ENCODE measurements around the gene HESX1. TPM values are rescaled to one million over a fixed set of nuclear protein-coding genes. Genes with fewer than 3 reads are reported as not detected.

HESX1 gene
- total and polyA plus RNA-seq, 2 experiments from 2014 or later: 21.1 to 56.7 TPM

DNA sequence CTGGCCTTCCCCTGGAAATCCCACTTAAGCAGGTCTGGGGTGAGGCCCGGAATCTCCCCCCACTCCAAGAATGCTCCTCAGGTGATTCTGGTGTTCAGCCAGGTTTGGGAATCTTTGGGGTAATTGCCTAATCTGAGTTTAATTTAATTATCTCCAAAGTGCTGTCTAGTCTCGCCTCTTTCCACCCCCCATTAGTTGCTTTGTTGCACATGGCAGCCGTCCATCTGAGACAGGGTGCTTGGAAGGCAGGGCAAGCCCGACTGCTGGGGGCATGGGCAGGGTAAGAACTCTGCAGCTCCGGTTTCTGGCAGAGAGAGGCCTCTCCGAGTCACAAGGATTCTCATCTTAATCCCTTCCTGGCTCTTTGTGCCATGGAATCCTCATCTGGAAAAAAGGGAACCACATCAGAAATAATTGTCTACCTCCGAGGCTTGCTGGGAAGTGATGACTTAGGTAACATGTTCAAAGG lies 49.6 kb downstream of the HESX1 start (continued):
- TF ChIP-seq, protein P1, sequence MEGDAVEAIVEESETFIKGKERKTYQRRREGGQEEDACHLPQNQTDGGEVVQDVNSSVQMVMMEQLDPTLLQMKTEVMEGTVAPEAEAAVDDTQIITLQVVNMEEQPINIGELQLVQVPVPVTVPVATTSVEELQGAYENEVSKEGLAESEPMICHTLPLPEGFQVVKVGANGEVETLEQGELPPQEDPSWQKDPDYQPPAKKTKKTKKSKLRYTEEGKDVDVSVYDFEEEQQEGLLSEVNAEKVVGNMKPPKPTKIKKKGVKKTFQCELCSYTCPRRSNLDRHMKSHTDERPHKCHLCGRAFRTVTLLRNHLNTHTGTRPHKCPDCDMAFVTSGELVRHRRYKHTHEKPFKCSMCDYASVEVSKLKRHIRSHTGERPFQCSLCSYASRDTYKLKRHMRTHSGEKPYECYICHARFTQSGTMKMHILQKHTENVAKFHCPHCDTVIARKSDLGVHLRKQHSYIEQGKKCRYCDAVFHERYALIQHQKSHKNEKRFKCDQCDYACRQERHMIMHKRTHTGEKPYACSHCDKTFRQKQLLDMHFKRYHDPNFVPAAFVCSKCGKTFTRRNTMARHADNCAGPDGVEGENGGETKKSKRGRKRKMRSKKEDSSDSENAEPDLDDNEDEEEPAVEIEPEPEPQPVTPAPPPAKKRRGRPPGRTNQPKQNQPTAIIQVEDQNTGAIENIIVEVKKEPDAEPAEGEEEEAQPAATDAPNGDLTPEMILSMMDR (conservative IDR thresholded peaks at IDR 0.05; ENCODE audit: low read depth in 2 of 2): no peak

Other genes with a start within 250 kb of the HESX1 start
- gene SPATA12, start 139.3 kb downstream of the HESX1 start, total RNA-seq (2014; rRNA removed; shearing (Covaris generic)): 0.10 TPM in 1 of 2 replicates, not detected in the other
- 0.65 and 0.70 TPM in 2 replicates for gene SPATA12, start 139.3 kb downstream of the HESX1 start, polyA plus RNA-seq (2016; fragmentation: Nextera tagmentation; extraction: Ambion mirVana)
- gene IL17RD, start 34.6 kb downstream of the HESX1 start, total RNA-seq (2014; rRNA removed; shearing (Covaris generic)): 79.6 and 104 TPM in 2 replicates
- 10.7 and 11.9 TPM in 2 replicates for gene IL17RD, start 34.6 kb downstream of the HESX1 start, polyA plus RNA-seq (2016; fragmentation: Nextera tagmentation; extraction: Ambion mirVana)
- gene APPL1, start 27.8 kb upstream of the HESX1 start, total RNA-seq (2014; rRNA removed; shearing (Covaris generic)): 49.0 and 49.2 TPM in 2 replicates
- gene APPL1, start 27.8 kb upstream of the HESX1 start, polyA plus RNA-seq (2016; fragmentation: Nextera tagmentation; extraction: Ambion mirVana): 110 and 125 TPM in 2 replicates
- 0.08 TPM in 1 of 2 replicates, not detected in the other for gene ASB14, start 92.7 kb upstream of the HESX1 start, total RNA-seq (2014; rRNA removed; shearing (Covaris generic))
- gene ASB14, start 92.7 kb upstream of the HESX1 start, polyA plus RNA-seq (2016; fragmentation: Nextera tagmentation; extraction: Ambion mirVana): 0.38 and 0.87 TPM in 2 replicates

Data from GM23338 (cell line).